GM21390 (cell line): ENCODE results near the gene COL18A1.
"Not testable (repeated sequence)": the region's sequence is repeated elsewhere in the genome, so short reads cannot be mapped to it uniquely, and the experiment has no call there.

Experiments
- ATAC-seq: cut with Tn5 transposase; IDR thresholded peaks from one replicate; pipeline ENCODE4 v1.9.1; 2021; ENCODE audit not compliant: unreplicated experiment

COL18A1 gene

DNA sequence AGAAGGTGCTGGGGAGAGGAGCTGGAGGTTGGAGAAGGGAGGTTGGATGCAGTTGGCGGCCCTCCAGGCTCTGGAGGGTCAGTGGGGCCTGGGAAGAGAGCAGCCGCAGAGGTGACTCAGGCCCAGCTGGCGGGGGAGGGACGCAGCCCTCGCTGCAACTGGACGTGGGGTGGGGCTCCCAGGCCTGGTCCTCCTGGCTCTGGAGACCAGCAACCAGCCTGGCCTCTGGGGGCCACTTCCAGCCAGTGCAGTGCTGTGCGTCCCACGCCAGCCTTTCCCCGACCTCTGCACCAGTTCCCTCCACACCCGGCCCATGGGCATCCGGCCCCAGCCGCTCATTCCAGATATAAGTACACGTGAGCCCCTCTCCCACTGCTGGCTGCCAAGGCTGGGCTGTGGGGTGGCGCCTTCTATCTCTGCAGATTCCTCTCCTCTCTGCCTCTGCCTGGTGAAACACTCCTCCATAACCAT lies 38.0 kb upstream of the COL18A1 start:
- no peak for ATAC-seq

DNA sequence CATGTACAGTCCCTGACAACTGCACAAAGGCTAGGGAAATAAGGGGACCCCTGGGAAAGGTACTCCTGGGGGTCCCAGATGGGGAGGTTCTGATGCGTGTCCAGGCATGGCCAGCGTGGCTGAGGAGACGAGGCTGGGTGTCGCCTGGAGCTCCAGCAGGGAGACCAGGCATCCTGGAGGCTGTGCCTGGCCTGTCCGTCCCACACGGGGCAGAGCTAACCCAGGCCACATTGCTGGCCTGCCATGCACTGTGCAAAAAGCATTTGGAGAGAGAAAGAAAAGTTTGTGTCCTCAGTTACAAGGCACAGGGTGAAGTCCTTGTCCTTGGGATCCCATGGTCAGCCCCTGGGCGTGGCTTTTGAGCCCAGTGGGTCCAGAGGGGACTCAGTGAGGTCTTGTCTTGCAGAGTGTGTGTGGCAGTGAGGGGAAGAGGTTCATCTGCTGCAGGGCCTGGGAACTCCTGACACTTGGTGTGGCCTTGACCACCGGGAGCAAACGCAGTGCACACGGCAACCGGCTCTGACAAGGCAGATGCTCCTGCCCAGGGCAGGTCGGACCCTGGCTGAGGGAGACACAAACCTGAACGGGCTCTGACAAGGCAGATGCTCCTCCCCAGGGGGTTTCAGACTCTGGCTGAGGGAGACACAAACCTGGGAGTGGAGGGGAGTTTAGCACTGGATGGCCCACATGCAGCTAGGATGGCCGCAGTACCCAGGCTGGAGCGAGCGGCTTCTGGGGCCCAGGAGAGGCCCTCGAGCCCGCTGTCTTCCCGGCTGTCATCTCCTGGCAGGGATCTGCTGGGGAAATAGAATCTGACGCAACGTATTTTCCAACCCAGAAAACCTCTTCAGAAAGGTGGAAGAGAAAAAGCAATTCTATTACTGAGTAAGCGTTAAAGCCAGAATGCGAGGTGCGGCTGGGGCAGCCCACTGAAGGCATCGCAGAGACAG lies 37.3 kb upstream of the COL18A1 start:
- ATAC-seq = no peak

DNA sequence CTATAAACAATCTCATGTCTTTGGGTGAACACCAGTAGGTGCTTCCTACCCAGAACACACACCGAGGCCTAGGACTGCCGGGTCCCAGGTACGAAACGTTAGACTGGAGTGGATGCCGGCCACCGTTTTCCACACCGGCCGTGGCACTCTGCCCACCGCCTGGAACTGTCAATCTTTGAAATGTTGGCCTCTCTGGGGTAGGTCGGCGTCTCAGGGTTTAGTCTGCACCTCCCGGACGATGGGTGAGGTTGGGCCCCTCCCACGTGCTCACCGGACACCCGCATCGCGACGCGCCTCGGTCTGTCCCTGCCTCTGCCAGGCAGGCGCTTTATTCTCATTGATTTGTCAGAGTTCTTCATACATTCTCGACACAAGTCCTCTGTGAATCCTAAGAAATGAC lies 35.9 kb upstream of the COL18A1 start:
- not testable (repeated sequence) for ATAC-seq

DNA sequence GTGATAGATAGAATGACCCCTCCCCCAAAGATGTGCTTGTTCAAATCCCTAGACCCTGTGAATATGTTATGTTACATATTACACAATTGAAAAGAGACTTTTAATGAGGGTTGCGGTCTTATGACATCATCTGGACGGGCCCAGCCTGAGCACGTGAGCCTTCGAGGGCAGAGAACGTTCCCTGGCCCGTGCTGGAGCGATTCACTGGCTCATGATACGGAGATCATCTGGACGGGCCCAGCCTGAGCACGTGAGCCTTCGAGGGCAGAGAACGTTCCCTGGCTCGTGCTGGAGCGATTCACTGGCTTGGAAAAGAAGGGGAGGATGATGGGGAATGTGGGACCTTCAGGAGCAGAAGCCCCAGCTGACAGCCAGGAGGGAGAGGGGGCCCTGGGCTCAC lies 34.4 kb upstream of the COL18A1 start:
- no peak for ATAC-seq

DNA sequence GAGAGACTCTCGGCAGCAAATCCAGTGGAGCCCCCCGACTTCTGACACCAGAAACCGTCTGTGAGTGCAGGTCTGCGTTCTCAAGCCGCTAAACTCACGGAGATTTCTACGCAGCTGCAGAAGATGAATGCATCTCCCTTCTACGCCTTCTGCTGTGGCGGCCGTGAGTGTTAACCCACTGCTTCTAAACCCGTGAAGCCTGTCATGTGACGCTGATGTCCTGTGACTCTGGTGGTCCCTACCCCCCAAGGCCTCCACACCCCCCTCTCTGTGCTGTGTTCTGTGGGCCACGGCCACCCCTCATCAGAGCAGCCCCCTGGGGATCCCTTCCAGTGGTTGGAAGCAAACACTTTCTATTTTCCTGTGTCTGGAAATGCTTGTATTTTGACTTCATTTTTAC lies 33.9 kb upstream of the COL18A1 start:
- ATAC-seq = no peak

DNA sequence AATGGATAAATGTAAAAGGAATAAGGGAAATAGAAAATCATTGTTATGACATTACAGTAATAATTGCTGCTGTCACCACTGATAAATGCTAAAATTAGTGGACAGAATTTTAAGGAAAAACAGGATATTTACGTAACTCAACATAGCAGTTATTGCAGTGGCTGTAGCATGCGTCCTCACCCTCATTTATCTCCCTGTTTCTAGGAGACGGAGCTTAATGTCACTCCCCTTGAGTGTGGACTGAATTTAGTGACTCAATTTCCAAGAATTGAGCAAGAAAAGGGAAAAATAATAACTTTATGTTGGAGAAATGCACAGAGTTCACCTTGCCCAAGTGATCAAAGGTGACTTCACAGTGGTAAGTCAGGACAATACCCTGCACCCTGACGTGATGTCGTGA lies 33.3 kb upstream of the COL18A1 start:
- no peak for ATAC-seq

DNA sequence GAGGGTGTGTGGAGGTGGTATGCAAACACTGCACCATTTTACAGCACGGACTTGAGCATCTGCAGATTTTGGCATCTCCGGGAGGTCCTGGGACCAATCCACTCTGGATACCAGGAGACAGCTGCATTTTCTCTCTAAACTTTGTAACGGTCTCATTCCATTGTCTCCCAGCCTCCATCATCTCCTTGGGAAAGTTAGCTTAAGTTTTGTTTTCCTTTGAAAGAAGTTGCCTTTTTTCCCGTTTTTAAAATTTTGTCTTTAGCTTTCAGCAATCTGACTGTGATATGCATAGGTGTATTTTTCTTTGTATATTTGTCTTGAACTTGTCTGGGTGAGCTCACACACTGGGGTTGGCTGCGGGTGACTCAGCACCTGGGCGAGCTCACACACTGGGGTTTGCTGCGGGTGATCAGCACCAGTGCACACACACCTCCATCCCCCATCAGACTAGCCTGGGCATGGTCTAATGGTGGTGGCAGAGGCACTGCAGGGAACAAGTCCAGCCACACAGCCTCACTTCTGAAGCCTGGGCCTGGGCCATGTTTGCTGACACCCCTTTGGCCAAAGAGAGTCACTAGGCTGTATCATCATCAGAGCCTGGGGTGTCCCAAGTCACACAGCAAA lies 32.1 kb upstream of the COL18A1 start:
- no peak for ATAC-seq

DNA sequence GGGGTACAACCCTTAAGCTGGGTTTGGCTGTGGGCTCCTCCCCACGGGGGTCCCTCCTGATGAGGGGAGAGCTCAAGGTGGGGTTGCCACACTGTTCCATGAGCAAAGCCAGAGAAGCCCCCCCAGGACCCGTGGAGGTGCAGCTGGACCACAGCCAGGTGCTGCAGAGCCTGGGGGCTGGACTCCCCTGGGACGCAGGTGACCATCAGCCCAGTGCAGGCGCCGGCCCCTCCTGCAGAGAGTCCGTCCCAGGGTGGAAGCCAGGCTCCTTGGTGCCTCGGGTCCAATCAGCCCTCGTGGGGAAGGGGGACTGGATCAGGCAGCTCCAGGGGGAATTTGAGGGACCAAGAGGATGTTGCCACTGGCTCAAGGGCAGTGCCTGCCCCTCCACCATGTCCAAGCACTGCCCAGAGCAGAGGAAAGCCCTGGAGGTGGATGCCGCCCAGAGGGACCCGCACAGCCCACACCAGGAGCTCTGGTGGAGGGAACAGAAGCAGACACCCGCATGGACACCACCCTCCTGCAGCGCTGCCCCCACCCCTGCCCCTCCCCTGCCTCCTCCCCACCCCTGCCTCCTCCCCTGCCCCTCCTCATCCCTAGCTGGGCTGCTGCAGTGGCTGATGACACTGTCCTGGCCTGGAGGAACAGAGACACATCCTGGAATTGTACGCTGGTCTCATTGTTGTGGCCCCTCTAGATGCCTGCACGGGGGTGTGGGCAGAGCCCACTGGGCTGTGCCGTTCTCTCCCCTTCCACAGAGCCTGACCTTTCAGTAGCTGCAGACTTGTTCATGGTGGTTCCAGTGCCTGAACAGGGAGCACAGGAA lies 30.8 kb upstream of the COL18A1 start:
- no peak for ATAC-seq

DNA sequence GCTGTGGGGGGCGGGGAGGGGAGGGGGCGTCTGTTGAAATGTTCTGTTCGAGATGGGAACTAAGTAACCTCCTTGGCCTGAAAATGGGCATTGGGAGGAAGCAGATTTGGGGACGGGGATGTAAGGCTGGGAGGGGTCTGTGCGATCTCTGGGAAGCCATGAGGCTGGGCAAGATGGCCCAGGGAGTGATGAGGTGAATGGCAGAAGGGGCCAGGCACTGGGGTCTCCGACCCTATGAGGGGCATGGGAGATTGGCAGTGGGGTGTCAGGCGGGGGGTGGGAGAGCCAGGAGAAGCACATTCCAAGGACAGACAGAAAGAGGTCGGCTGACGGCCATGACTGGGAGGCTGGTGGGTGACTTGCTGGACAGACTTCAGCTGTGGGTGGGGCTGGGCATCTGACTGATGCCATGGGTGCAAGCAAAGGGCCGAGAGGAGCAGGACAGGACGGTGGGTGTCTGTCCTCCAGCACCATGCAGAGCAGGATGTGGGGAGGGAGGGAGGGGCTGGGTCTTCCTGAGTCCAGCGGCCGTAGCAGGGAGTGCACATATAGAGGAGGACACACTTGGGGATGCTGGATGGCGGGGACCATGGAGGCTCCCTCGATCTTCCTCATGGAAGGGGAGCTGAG lies 30.0 kb upstream of the COL18A1 start:
- no peak for ATAC-seq

DNA sequence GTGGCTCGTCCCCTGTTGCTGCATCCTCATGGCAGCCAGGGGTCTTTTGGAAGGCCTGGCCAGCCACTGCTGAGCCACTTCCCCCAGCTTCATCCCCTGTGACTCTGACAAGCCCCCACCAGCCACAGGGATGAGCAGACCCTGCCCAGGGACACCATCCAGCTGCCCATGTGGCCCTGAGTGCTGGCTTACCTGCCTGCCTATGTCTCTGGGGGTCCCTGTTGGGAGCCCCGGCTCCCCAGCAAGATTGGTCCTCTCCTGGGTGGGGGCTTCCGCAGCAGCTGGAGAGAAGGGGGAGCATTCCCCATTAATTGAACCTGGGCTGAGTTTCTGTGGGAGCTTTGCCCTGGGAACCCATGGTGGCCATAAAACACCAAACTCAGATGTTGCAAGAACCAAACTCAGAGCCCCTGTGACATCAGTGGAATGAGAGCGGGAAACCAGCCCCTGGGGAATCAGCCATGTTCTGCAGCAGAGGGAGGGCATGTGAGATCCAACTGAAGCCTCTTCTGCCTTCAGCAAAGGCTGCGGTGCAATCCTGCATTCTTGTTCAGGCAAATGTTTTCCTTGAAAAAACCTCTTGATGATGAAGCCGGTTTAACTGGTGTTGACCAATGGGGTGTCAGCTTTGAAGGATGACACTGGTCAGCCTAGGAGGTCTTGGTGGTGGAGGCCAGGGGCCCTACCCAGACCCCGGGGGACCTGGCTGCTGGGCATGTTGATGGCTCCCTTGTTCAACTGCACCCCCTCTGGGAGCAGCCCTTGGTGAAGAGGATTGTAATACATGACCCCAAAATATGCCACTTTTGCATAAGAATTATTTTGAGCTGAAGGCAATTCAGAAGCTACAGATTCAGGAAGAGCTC lies 28.3 kb upstream of the COL18A1 start:
- ATAC-seq = no peak

DNA sequence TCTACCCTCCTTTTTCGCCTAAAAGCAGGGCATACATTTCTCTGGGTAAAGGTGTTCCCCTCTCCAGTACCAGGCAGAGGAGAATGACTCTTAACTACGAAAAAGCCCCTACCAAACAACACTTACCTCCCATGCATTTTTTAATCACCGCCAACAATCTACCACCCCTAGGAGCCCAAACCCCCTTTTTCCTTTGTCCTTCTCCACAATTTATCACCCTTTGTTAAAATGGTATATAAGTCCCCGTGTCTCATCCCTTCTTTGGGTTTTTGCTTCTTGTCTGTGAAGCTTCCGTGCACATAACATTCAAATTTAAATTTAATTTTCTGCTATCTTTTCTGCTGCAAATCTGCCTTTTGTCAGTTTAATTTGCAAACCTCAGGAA lies 27.6 kb upstream of the COL18A1 start:
- ATAC-seq = no peak

DNA sequence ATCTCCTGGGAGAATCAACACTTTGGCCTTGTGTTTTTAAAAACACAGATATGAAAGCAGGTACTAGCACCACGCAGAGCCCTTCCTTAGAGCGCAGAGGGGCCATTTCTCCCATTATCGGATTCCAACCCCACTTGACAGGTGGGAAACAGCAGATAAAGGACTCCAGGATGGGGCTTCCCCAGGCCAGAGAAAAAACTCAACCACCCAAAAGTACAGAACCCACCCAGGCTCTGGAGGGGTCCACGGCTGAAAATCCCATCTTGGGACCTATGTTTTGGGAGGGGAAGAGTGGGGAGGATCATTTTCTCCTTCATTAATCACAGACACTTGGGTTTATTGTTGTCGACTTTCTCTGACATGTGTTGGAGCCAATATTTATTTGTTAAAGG lies 27.1 kb upstream of the COL18A1 start:
- no peak for ATAC-seq

DNA sequence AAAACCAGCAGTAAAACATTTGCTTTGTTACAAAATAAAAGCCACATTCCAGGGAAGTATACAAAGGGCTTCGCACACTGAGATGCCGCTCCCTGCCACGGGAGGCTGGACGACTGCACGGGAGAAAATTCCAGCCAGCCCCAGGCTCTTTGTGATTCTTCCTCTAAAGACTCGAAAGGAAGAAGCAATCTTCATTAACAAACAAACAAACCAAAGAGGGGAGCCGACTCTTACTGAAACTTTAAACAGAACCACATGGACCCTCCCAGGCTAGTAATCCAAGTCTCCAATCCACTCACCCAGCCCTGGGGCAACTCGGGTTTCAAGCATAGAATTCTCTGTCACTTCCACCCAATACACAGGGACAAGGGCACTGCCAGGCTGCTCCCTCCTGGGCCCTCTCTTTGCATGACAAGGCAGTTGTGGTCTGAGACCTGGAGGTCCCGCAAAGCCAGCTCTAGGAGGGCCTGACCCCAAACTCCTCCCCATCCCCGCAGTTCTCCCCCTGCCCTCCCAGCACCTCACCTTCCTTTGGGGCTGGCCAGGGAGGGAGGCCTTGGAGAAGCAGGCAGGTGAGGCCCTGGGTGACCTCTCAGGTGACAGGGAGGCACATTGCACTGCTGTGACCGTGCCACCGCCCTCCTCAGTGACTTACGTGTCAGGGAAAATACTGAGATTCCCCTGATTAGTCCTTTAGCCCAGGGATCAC lies 26.6 kb upstream of the COL18A1 start:
- no peak for ATAC-seq

DNA sequence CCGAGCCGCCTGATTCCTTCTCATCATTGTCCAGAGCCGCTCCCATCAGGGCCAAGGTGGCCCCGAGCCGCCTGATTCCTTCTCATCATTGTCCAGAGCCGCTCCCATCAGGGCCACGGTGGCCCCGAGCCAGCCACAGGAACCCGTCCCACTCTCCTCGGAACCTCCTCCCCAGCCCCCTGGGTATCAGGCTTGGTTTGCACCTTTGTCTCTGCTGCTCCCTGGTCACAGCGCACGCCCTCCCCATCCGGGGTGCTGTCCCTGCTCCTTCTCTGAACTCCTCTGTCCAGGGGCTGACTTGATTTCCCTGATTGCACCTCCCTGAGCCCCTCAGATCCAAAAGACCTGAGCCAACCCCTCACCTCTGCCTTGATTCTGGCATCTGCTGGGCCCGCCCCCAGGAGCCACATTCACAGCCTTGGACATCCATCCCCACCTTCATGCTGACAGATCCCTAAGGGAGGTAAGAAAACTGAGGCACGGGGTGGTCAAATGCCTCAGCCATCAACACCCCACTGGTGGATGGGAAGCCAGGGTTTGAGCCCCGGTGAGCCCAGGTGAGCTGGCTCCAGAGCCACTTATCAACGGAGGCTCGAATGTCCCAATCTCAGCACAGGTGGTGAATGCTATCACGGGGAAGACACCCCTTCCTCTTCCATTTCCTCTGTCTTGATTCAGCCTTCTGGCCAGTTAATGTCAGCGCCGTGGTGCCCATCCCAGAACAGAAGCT lies 25.6 kb upstream of the COL18A1 start:
- no peak for ATAC-seq

DNA sequence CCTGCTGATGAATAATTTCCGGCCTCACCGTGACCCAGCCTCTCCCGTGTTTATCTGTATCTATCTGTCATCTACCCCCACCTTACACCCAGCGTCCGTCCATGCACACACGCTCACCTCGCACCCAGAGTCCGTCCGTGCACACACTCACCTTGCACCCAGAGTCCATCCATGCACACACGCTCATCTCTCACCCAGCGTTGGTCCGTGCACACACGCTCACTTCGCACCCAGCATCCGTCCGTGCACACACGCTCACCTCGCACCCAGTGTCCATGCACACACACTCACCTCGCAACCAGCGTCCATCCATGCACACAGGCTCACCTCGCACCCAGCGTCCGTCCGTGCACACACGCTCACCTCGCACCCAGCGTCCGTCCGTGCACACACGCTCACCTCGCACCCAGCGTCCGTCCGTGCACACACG lies 25.0 kb upstream of the COL18A1 start:
- no peak for ATAC-seq

DNA sequence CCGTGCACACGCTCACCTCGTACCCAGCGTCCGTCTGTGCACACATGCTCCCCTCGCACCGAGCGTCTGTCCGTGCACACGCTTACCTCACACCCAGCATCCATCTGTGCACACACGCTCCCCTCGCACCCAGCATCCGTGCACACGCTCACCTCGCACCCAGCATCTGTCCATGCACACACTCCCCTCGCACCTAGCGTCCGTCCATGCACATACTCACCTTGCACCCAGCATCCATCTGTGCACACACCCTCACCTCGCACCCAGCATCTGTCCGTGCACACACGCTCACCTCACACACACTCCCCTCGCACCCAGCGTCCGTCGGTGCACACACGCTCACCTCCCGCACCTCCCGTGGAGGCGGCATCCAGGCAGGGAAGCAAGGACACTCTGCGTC lies 24.4 kb upstream of the COL18A1 start:
- ATAC-seq = no peak

DNA sequence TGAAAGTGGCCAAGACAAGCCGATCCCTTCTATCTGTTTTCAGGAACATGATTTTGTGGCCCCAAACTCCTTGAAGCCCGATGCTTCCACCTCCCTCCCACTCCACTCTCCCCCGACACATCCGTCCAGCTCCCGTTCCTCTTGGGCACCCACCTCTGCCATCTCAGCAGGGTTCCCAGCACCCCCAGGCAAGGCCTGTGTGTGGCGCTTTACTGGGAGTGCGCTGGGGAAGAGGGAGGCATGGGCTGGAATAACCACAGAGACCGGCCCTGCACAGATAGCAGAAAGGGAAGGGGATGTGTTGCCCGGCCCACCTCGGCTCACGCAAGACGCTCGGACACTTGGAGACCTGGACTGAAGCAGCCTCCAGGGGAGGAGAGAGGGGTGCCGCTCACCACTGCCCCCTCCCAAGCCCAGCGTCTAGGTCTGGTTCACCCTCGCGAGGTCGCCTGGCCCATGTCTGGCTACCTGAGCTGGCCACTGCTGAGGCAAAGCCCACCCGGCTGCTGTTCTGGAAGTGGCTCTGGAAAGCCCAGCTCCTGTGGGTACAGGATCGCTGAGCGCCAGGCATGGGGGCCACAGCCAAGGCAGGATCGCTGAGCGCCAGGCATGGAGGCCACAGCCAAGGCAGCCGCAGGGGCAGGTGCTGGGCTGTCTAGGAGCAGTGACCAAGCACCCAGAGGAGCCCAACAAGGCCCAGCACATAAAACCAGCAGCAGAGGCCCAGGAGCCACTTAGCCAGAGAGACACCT lies 23.8 kb upstream of the COL18A1 start:
- no peak for ATAC-seq
